ENCODE data around the gene CD81.
"Not testable (repeated sequence)": the region's sequence is repeated elsewhere in the genome, so short reads cannot be mapped to it uniquely, and the experiment has no call there.

DNA sequence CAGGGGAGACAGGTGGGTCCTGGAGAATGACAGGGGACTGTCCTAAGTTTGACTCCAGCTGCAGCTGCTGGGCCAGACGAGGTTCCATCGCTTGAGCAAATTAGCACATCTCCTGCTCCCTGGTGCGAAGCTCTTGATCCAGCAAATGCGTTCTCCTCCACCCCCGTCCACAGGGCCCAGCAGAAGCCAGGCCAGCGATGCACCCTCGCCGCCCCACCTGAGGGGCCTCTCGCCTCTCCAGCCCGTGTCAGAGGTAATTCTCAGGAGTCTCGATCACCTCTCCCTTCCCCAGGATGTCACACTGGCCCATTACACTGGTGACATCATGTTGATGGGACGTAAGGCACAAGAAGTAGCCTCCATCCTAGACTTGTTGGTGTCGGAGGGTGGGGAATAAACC is 19.5 kb upstream of the CD81 start:
- not testable (repeated sequence) for TF ChIP-seq EP300 (IDR thresholded peaks at IDR 0.05; ENCODE audit: low read length); CEBPB (tag; IDR thresholded peaks at IDR 0.05); SNRNP70 (optimal IDR thresholded peaks at IDR 0.05; ENCODE audit: low read depth, low read length); HLTF (IDR thresholded peaks at IDR 0.05); HDAC1 (IDR thresholded peaks at IDR 0.05); KLF16 (IDR thresholded peaks at IDR 0.05); SP2 (IDR thresholded peaks at IDR 0.05; ENCODE audit: extremely low read depth, low read depth, low read length, poor library complexity, severe bottlenecking); CHD1 (IDR thresholded peaks at IDR 0.05; ENCODE audit: low read length); ZFP30 (CRISPR knock-in tag; IDR thresholded peaks at IDR 0.05; ENCODE audit: borderline replicate concordance); MYC (IDR thresholded peaks at IDR 0.05; ENCODE audit: low read depth, low read length); MYC (CRISPR knock-in tag; IDR thresholded peaks at IDR 0.05; ENCODE audit: borderline replicate concordance, low read depth); CHD2 (IDR thresholded peaks at IDR 0.05; ENCODE audit: low read depth, low read length)
- TF ChIP-seq, protein P1, sequence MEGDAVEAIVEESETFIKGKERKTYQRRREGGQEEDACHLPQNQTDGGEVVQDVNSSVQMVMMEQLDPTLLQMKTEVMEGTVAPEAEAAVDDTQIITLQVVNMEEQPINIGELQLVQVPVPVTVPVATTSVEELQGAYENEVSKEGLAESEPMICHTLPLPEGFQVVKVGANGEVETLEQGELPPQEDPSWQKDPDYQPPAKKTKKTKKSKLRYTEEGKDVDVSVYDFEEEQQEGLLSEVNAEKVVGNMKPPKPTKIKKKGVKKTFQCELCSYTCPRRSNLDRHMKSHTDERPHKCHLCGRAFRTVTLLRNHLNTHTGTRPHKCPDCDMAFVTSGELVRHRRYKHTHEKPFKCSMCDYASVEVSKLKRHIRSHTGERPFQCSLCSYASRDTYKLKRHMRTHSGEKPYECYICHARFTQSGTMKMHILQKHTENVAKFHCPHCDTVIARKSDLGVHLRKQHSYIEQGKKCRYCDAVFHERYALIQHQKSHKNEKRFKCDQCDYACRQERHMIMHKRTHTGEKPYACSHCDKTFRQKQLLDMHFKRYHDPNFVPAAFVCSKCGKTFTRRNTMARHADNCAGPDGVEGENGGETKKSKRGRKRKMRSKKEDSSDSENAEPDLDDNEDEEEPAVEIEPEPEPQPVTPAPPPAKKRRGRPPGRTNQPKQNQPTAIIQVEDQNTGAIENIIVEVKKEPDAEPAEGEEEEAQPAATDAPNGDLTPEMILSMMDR (IDR thresholded peaks at IDR 0.05 in 2 of 3, conservative IDR thresholded peaks at IDR 0.05 in 1 of 3; ENCODE audit: insufficient read depth in 2 of 3, low read depth in 1 of 3, low read length in 3 of 3): not testable (repeated sequence)
- TF ChIP-seq, protein P2, sequence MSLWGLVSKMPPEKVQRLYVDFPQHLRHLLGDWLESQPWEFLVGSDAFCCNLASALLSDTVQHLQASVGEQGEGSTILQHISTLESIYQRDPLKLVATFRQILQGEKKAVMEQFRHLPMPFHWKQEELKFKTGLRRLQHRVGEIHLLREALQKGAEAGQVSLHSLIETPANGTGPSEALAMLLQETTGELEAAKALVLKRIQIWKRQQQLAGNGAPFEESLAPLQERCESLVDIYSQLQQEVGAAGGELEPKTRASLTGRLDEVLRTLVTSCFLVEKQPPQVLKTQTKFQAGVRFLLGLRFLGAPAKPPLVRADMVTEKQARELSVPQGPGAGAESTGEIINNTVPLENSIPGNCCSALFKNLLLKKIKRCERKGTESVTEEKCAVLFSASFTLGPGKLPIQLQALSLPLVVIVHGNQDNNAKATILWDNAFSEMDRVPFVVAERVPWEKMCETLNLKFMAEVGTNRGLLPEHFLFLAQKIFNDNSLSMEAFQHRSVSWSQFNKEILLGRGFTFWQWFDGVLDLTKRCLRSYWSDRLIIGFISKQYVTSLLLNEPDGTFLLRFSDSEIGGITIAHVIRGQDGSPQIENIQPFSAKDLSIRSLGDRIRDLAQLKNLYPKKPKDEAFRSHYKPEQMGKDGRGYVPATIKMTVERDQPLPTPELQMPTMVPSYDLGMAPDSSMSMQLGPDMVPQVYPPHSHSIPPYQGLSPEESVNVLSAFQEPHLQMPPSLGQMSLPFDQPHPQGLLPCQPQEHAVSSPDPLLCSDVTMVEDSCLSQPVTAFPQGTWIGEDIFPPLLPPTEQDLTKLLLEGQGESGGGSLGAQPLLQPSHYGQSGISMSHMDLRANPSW (CRISPR knock-in tag; IDR thresholded peaks at IDR 0.05): not testable (repeated sequence)
- TF ChIP-seq, protein P3, sequence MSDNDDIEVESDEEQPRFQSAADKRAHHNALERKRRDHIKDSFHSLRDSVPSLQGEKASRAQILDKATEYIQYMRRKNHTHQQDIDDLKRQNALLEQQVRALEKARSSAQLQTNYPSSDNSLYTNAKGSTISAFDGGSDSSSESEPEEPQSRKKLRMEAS (CRISPR knock-in tag; IDR thresholded peaks at IDR 0.05): not testable (repeated sequence)
